ENCODE data around the gene PLEK. TPM values are rescaled to one million over a fixed set of nuclear protein-coding genes. Genes with fewer than 3 reads are reported as not detected.

Gene PLEK
- total and polyA plus RNA-seq, 2 donors, result 35.3 to 41.3 TPM

GRCh38 chr2:68385907-68386287, 20.8 kb downstream of the PLEK start:
- no peak overlapping the region for H3K4me3 ChIP-seq (ENCODE audit: low read length in 2 of 2)
- peaks cover 0 to 7% of the 10 kb centered on the region in 2 donors for H3K36me3 ChIP-seq (ENCODE audit: control insufficient read depth in 2 of 2, insufficient read depth in 2 of 2, low read length in 1 of 2)
- no peaks in the 10 kb centered on the region for H3K27me3 ChIP-seq (ENCODE audit: control insufficient read depth in 2 of 2, insufficient read depth in 1 of 2, low read length in 1 of 2)
- H3K27ac ChIP-seq (ENCODE audit: low read depth in 1 of 2, low read length in 1 of 2), result no peak overlapping the region
- H3K9me3 ChIP-seq (ENCODE audit: control insufficient read depth in 2 of 2, insufficient read depth in 1 of 2, low read length in 1 of 2), result no peaks in the 10 kb centered on the region
- 98% methylated on average over 1 of the region's 1 CpG for WGBS
- peaks cover 0 to 24% of the 10 kb centered on the region in 2 donors for H3K4me1 ChIP-seq (ENCODE audit: control insufficient read depth in 2 of 2, insufficient read depth in 2 of 2, low read length in 2 of 2)
- DNase-seq (ENCODE audit: low read depth in 6 of 9, low spot score in 9 of 9), result no peak

GRCh38 chr2:68386365-68386764, 21.3 kb downstream of the PLEK start:
- no peaks in the 10 kb centered on the region for H3K27me3 ChIP-seq (ENCODE audit: control insufficient read depth in 2 of 2, insufficient read depth in 1 of 2, low read length in 1 of 2)
- WGBS, result 88% methylated on average over 5 of the region's 5 CpGs
- H3K27ac ChIP-seq (ENCODE audit: low read depth in 1 of 2, low read length in 1 of 2), result peak overlapping the region in 1 of 2 donors; percentile 47
- peaks cover 0 to 24% of the 10 kb centered on the region in 2 donors for H3K4me1 ChIP-seq (ENCODE audit: control insufficient read depth in 2 of 2, insufficient read depth in 2 of 2, low read length in 2 of 2)
- no peak overlapping the region for H3K4me3 ChIP-seq (ENCODE audit: low read length in 2 of 2)
- no peak for DNase-seq (ENCODE audit: low read depth in 6 of 9, low spot score in 9 of 9)
- no peaks in the 10 kb centered on the region for H3K9me3 ChIP-seq (ENCODE audit: control insufficient read depth in 2 of 2, insufficient read depth in 1 of 2, low read length in 1 of 2)
- H3K36me3 ChIP-seq (ENCODE audit: control insufficient read depth in 2 of 2, insufficient read depth in 2 of 2, low read length in 1 of 2), result peaks cover 0 to 7% of the 10 kb centered on the region in 2 donors

DNA sequence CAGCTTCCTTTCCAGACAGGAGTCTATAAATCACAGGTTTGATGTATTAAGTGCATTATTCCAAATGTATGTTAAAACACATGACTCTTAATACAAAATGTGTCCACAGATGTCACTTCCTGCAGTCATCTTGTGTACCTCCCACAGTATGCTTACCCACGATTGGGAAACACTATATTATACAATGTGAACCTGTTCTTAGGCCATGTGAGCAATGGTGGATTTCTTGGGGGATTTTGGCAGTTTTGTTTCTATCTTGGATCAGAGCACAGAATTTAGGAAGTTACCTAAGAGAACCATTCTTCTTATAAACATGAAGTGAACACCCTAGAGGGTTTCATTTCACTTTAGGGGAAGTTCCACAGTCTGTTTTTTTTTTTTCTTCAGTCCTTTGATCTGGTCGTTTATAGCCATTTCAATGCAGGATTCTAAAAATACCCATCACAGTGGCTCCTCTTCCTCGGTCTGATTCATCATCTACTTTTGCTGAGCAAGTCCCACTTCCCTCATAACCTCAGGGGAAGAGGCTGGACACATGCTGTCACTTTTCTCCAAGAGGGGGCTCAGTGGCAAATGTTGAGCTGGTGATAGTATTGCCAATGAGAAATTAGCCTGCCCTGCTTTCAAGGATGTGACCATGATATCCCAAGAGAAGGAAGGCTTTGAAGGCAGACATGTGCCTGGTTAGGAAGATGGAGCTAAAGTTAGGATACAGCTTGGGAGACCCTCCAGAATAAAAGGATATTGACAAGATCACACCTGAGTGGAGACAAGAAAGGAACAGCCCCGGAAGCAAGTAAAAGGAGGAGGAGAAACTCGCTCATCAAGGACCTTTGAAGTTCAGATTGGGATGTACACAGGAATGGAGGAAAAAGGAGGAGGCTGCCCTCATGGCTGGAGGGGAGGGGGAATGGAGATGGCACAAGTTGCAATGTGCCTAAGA, 22.6 kb downstream of the PLEK start:
- H3K36me3 ChIP-seq (ENCODE audit: control insufficient read depth in 2 of 2, insufficient read depth in 2 of 2, low read length in 1 of 2), result peaks cover 0 to 3% of the 10 kb centered on the region in 2 donors
- no peaks in the 10 kb centered on the region for H3K9me3 ChIP-seq (ENCODE audit: control insufficient read depth in 2 of 2, insufficient read depth in 1 of 2, low read length in 1 of 2)
- H3K27ac ChIP-seq (ENCODE audit: low read depth in 1 of 2, low read length in 1 of 2), result peak overlapping the region; percentile 49 to 76
- peak in 1 of 9 donors; percentile 53 for DNase-seq (ENCODE audit: low read depth in 6 of 9, low spot score in 9 of 9)
- no peaks in the 10 kb centered on the region for H3K27me3 ChIP-seq (ENCODE audit: control insufficient read depth in 2 of 2, insufficient read depth in 1 of 2, low read length in 1 of 2)
- 40% methylated on average over 5 of the region's 5 CpGs for WGBS
- no peak overlapping the region for H3K4me3 ChIP-seq (ENCODE audit: low read length in 2 of 2)
- peaks cover 0 to 24% of the 10 kb centered on the region in 2 donors for H3K4me1 ChIP-seq (ENCODE audit: control insufficient read depth in 2 of 2, insufficient read depth in 2 of 2, low read length in 2 of 2)

DNA sequence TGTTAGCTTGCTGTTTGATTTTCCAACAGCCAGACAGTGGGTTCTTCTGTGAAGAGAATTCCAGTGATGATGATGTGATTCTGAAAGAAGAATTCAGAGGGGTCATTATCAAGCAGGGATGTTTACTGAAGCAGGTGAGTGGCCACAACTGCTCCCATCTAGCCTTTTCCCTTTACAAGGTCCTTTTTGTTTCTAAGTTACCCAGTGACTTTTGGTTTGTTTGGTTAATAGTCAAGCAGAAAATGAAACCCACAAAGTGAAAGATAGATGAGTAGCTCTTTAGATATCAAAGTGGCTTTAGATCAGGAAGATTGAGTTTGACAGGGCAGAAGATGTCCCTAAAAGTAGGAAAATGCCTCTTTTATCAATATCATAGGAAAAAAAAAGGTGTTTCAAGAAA, 23.3 kb downstream of the PLEK start:
- no peak for DNase-seq (ENCODE audit: low read depth in 6 of 9, low spot score in 9 of 9)
- H3K4me1 ChIP-seq (ENCODE audit: control insufficient read depth in 2 of 2, insufficient read depth in 2 of 2, low read length in 2 of 2), result peaks cover 0 to 24% of the 10 kb centered on the region in 2 donors
- no peak overlapping the region for H3K4me3 ChIP-seq (ENCODE audit: low read length in 2 of 2)
- H3K9me3 ChIP-seq (ENCODE audit: control insufficient read depth in 2 of 2, insufficient read depth in 1 of 2, low read length in 1 of 2), result no peaks in the 10 kb centered on the region
- peak overlapping the region in 1 of 2 donors; percentile 76 for H3K27ac ChIP-seq (ENCODE audit: low read depth in 1 of 2, low read length in 1 of 2)
- H3K27me3 ChIP-seq (ENCODE audit: control insufficient read depth in 2 of 2, insufficient read depth in 1 of 2, low read length in 1 of 2), result no peaks in the 10 kb centered on the region
- peaks cover 0 to 3% of the 10 kb centered on the region in 2 donors for H3K36me3 ChIP-seq (ENCODE audit: control insufficient read depth in 2 of 2, insufficient read depth in 2 of 2, low read length in 1 of 2)

DNA sequence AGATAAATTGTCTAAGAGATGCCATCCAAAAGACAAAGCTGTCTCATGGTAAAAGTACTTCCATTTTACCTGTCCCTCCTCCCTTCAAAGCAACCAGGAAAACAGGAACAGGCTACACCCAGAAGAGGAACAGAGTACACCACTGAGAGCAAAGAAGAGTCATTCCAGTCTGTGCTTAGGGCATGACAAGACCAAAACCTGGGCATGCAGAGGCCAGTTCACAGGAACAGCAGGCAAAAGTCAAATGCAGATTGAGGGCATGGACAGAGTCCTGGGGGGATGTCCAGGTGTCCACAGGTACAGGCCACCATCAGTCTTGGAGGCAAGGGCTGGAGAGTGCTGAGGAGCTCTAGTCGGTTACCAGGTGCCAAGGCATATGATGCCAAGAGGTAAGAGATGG, 23.7 kb downstream of the PLEK start:
- no peak for DNase-seq (ENCODE audit: low read depth in 6 of 9, low spot score in 9 of 9)
- no peaks in the 10 kb centered on the region for H3K27me3 ChIP-seq (ENCODE audit: control insufficient read depth in 2 of 2, insufficient read depth in 1 of 2, low read length in 1 of 2)
- peaks cover 0 to 3% of the 10 kb centered on the region in 2 donors for H3K36me3 ChIP-seq (ENCODE audit: control insufficient read depth in 2 of 2, insufficient read depth in 2 of 2, low read length in 1 of 2)
- H3K27ac ChIP-seq (ENCODE audit: low read depth in 1 of 2, low read length in 1 of 2), result peak overlapping the region in 1 of 2 donors; percentile 1
- 94% methylated on average over 1 of the region's 1 CpG for WGBS
- no peak overlapping the region for H3K4me3 ChIP-seq (ENCODE audit: low read length in 2 of 2)
- no peaks in the 10 kb centered on the region for H3K9me3 ChIP-seq (ENCODE audit: control insufficient read depth in 2 of 2, insufficient read depth in 1 of 2, low read length in 1 of 2)
- H3K4me1 ChIP-seq (ENCODE audit: control insufficient read depth in 2 of 2, insufficient read depth in 2 of 2, low read length in 2 of 2), result peaks cover 0 to 24% of the 10 kb centered on the region in 2 donors

DNA sequence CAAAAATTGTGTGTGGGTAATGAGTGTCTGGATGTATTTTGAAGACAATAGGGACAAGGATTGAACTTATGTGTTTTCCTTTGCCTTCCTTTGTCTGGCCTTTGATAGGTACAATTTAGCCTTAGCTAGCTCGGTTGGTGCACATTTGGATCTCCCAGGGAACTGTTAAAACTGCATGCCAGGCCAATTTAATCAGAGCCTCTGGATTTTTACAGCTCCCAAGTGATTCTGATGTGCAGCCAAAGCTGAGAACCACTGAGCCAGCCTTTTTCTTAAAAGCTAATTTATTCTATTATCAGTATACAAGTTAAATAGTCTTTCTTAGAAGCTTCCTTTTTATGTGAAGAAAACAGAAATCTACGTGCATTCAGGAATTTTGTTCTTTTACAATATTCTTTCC, 25.0 kb downstream of the PLEK start:
- WGBS, result 97% methylated on average over 2 of the region's 2 CpGs
- Histone ChIP-seq H3K27ac (ENCODE audit: low read depth in 1 of 2, low read length in 1 of 2) (no peak overlapping the region), H3K4me1 (ENCODE audit: control insufficient read depth in 2 of 2, insufficient read depth in 2 of 2, low read length in 2 of 2) (peaks cover 0 to 22% of the 10 kb centered on the region in 2 donors)

DNA sequence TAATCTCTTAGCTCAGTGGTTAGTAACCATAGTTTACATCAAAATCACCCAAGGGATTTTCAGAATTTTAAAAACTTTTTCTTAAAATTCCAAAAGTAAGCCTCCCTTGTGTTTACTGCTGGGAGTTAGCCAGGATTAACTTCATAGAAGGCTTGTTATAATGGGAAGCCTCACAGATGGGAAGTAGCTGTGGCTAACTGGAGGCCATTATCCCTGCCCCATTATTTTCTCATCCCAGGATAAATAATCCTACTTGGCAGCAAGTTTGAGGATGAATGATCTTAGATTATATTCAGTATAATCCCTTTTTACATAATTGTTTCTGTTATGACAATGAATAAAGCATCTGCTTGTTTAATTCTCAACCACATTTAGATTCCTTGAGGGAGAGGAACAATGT, 25.5 kb downstream of the PLEK start:
- Histone ChIP-seq H3K4me3 (ENCODE audit: low read length in 2 of 2) (no peak overlapping the region), H3K36me3 (ENCODE audit: control insufficient read depth in 2 of 2, insufficient read depth in 2 of 2, low read length in 1 of 2) (peaks cover 0 to 5% of the 10 kb centered on the region in 2 donors), H3K9me3 (ENCODE audit: control insufficient read depth in 2 of 2, insufficient read depth in 1 of 2, low read length in 1 of 2) (no peaks in the 10 kb centered on the region), H3K4me1 (ENCODE audit: control insufficient read depth in 2 of 2, insufficient read depth in 2 of 2, low read length in 2 of 2) (peaks cover 0 to 19% of the 10 kb centered on the region in 2 donors), H3K27ac (ENCODE audit: low read depth in 1 of 2, low read length in 1 of 2) (no peak overlapping the region), H3K27me3 (ENCODE audit: control insufficient read depth in 2 of 2, insufficient read depth in 1 of 2, low read length in 1 of 2) (no peaks in the 10 kb centered on the region)
- DNase-seq (ENCODE audit: low read depth in 6 of 9, low spot score in 9 of 9), result no peak

More for the DNA sequence above, 25.0 kb downstream of the PLEK start:
- Histone ChIP-seq H3K9me3 (ENCODE audit: control insufficient read depth in 2 of 2, insufficient read depth in 1 of 2, low read length in 1 of 2) (no peaks in the 10 kb centered on the region), H3K4me3 (ENCODE audit: low read length in 2 of 2) (no peak overlapping the region), H3K27me3 (ENCODE audit: control insufficient read depth in 2 of 2, insufficient read depth in 1 of 2, low read length in 1 of 2) (no peaks in the 10 kb centered on the region), H3K36me3 (ENCODE audit: control insufficient read depth in 2 of 2, insufficient read depth in 2 of 2, low read length in 1 of 2) (peaks cover 0 to 5% of the 10 kb centered on the region in 2 donors)
- no peak for DNase-seq (ENCODE audit: low read depth in 6 of 9, low spot score in 9 of 9)

GRCh38 chr2:68391099-68391498, 26.0 kb downstream of the PLEK start:
- no peak overlapping the region for H3K4me3 ChIP-seq (ENCODE audit: low read length in 2 of 2)
- WGBS, result 94% methylated on average over 2 of the region's 2 CpGs
- H3K36me3 ChIP-seq (ENCODE audit: control insufficient read depth in 2 of 2, insufficient read depth in 2 of 2, low read length in 1 of 2), result peaks cover 0 to 5% of the 10 kb centered on the region in 2 donors
- DNase-seq (ENCODE audit: low read depth in 6 of 9, low spot score in 9 of 9), result no peak
- H3K4me1 ChIP-seq (ENCODE audit: control insufficient read depth in 2 of 2, insufficient read depth in 2 of 2, low read length in 2 of 2), result peaks cover 0 to 18% of the 10 kb centered on the region in 2 donors
- H3K9me3 ChIP-seq (ENCODE audit: control insufficient read depth in 2 of 2, insufficient read depth in 1 of 2, low read length in 1 of 2), result no peaks in the 10 kb centered on the region
- H3K27ac ChIP-seq (ENCODE audit: low read depth in 1 of 2, low read length in 1 of 2), result no peak overlapping the region
- H3K27me3 ChIP-seq (ENCODE audit: control insufficient read depth in 2 of 2, insufficient read depth in 1 of 2, low read length in 1 of 2), result no peaks in the 10 kb centered on the region

DNA sequence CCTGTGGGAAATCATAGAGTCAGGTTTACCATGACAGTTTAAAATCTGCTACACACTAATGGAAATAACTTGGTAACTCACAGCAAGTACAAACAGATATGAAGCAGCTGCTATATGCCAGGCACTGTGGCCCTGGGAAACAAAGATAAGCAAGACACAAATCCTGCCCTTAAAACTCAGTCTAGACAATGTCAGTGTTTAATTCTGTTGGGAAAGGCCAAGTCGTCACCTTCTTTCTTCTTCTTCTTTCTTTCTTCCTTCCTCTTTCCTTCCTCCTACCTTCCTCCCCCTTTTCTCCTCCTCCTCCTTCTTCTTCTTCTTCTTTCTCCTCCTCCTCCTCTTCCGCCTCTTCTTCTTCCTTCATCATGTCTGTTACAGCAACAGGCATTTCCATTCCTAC, 26.8 kb downstream of the PLEK start:
- H3K27ac ChIP-seq (ENCODE audit: low read depth in 1 of 2, low read length in 1 of 2), result no peak overlapping the region

More for the DNA sequence above, 26.8 kb downstream of the PLEK start:
- Histone ChIP-seq H3K9me3 (ENCODE audit: control insufficient read depth in 2 of 2, insufficient read depth in 1 of 2, low read length in 1 of 2) (no peaks in the 10 kb centered on the region), H3K4me1 (ENCODE audit: control insufficient read depth in 2 of 2, insufficient read depth in 2 of 2, low read length in 2 of 2) (peaks cover 0 to 12% of the 10 kb centered on the region in 2 donors), H3K4me3 (ENCODE audit: low read length in 2 of 2) (no peak overlapping the region), H3K27me3 (ENCODE audit: control insufficient read depth in 2 of 2, insufficient read depth in 1 of 2, low read length in 1 of 2) (no peaks in the 10 kb centered on the region), H3K36me3 (ENCODE audit: control insufficient read depth in 2 of 2, insufficient read depth in 2 of 2, low read length in 1 of 2) (peaks cover 0 to 2% of the 10 kb centered on the region in 2 donors)
- no peak for DNase-seq (ENCODE audit: low read depth in 6 of 9, low spot score in 9 of 9)
- WGBS, result 93% methylated on average over 2 of the region's 2 CpGs
